Astrocyte (in vitro differentiated cells and primary cell): ENCODE data around the gene PMEL.

Experiments used
- CTCF ChIP-seq: IDR thresholded peaks from 2 replicates; pipeline ENCODE4 v1.5.1; 2011; ENCODE audit warnings: low read depth, mild to moderate bottlenecking, inconsistent platforms, low read length, moderate library complexity; ENCODE audit not compliant: insufficient read depth
- EZH2 ChIP-seq: IDR thresholded peaks from 2 replicates; pipeline ENCODE4 v1.6.1; 2012; ENCODE audit warnings: mild to moderate bottlenecking, low read length, inconsistent platforms; ENCODE audit not compliant: insufficient read depth

DNA sequence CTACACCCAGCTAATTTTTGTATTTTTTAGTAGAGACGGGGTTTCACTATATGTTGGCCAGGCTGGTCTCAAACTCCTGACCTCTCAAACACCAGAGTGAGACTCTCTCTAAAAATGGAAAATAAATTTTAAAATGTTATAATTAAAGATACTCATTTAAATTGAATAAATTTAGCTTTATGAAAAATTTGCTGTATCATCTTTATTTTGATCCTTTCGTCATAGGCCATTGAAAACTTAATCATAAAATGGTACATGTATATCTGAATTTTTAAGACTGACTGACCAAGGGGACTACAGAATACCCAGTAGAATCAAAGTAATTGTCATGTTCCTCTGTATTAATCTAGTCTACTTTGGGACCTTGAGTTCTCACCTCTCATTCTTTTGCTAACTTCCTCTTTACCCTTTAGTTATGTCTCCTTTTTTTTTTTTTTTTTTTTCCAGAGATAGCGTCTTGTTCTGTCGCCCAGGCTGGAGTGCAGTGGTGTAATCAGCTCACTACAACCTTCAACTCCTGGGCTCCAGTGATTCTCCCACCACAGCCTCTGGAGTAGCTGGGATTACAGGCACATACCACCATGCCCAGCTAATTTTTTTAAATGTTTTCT lies 17.5 kb upstream of the PMEL start:
- TF ChIP-seq CTCF (no peak), EZH2 (no peak)
